DMS 273 (cell line): Measurements from ENCODE around the gene SH2B3.

Source experiments
- DNase-seq: peaks from one replicate; lab custom pipeline; 2025; ENCODE audit not compliant: unreplicated experiment; lab: John Stamatoyannopoulos, UW

SH2B3 gene

DNA sequence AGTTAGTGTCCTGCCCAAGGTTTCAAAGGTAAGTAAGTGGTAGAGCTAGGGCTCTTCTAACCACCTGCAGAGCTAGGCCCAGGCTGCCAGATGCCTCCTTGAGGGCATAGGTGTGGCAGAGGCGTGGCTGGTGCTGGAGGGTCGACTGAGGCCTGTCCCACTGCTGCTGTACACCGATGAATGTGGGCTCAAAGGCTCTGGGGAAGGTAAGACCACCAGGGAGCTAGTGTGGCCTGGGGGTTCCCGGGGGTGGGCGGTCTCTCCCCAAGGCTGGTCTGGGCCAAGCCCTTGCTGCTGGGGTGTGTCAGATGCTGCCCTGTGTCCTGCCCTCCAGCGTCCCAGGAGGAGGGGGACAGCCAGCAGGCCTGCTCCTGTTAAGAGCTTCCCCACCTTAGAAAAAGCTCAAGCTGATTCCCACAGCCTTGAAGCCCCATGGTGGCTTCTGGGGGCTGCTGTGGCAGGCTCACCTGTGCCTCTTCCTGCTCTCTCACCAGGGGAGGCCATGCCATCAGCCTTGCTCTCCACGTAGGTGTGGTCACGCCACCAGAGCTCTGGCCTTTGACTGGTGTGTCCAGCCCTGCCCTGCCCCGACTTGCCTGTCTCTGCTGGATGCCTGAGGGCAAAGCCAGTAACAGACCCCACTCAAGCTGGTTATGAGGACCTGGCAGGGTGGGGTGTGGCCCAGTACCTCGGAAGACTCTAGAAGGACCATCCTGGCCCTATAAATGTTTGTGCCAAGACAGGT is 36.8 kb downstream of the SH2B3 start:
- DNase-seq: no peak

DNA sequence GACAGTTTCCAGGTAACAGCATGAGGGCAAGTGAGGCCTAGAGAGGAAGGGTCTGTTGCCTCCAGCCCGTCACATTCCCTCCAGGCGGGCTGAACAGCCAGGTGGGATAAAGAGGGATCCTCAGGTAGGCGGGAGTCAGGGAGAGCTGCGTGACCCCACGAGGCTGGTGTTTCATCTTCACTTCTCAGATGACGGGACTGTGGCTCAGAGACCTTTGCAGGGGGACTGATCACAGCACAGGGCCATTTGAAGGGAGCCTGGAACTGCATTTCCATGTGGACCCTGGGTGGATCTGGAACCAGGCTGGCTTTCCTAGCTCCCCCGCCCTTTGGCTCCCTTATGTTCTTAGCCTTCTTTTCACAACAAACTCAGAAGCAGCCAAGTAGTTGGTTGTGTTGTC is 37.4 kb downstream of the SH2B3 start:
- DNase-seq: no peak

DNA sequence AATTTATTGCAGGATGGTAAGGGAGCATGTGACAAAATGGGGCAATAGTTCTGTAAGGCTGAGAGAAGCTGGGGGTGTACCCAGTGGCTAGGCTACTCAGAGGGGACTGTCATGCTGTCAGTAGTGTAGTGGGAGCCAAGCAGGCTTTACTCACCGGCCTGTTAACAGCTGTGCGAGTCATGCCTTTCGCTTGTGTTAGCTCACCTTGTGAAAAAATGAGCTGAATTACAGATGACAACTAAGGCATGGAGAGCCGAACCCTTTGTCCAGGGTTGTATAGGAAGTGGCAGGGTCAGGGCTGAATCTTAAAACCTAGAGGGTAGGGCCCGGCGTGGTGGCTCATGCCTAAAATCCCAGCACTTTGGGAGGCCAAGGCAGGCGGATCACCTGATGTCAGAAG is 37.9 kb downstream of the SH2B3 start:
- DNase-seq: no peak

DNA sequence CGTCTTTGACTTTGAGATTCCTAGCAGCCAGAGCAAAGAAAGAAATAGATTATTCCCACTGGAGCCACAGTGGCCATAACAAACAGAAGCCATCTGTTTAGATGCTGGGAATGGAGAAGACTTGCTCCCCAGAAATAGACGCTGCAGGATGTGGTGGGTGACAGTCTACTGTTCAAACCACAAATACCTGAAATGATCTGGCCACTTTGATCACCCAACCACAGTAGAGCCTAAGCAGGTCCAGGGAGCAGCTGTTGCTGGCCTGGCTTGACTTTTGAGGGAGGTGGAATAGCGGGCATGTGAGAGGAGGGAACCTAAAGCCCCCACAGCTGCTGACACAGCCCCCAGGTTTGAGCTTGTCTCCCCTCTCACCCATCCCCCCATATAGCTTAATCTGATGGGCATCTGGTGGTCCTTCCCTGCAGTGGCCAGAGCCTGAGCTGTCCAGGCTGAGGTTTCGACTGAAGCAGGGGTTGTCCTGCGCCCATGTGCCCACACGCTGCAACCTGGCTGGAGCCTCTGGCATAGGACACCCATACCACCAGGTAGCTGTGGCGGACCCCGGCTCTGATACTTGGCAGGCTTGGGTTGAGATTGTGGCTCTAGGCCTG is 38.7 kb downstream of the SH2B3 start:
- DNase-seq: no peak

DNA sequence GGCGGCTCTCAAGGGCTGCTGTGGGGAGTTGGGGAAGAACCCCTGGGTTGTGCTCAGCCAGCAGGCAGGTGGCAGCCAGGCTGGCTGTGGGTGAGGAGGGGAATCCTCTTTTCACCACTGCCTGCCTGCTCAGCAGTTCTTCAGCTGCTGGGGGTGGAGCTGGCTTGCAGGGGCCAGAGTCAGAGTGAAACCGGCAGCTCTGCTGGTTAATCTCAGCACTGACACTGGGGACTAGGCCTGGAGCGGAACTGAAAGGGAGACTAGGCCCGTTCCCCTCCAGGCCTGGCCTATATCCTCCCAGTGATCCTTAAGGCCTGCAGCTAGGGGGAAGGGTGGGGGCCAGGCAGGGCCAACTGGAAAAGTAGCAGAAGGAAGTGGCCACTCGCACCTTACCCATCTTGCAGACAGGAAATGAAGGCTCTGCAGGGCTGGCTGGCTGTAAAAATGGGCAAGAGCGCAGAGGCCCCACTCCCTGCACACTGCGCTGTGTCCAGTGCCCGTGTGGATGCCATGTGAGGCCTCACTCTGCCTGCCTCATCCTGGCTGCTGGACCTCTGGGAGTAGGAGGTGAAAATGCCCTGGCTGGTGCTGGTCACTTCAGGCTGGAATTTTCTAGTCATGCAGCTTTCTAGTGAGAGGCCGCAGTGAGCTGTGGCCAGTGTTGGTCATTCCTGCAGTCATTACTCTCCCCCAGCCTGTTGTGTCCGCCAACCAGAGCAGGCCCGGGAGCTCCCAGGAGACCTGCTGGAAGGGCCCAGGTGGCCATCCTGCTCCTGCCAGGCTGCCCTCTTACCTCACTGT is 39.4 kb downstream of the SH2B3 start:
- DNase-seq: peak; percentile 9

DNA sequence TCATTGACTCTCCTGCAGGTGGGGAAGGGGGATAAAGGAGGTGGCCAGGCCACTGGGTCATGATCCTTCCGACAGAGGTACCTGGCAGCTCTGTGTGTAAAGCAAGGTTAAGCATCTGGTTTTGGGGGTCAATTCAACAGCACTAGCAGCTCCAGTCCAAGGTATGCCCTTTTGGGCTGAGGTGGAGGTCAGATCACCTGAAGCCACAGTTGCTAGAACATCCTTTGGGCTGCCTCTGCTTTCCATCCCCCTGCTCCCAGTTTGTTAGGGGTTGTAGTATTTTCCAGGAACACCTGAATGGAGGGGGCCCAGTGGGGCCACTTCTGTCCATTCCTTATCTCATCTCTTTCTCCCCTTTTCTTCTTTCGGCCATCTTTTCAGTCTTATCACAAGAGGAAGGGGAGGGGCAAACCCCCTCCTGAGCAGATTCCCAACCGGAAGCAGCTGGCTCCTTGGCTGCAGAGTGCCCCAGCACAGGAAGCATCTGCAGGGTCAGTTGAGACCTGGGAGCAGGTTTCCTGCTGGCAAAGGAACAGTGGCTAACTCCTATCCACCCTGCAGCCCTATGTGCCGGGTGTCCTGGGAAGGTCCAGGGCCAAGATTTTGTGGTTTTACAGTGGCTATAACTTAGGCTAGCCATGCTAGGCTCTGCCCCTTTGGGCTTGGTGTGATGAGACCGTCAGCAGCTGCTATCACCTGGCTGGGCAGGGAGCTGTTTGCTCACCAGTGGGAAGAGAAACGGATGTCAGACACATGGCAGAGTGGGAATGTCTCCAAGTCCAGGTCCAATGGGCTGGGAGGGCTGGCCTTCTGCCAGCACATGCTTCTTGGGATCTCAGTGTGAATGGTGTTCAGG is 40.2 kb downstream of the SH2B3 start:
- peak; percentile 67 for DNase-seq

DNA sequence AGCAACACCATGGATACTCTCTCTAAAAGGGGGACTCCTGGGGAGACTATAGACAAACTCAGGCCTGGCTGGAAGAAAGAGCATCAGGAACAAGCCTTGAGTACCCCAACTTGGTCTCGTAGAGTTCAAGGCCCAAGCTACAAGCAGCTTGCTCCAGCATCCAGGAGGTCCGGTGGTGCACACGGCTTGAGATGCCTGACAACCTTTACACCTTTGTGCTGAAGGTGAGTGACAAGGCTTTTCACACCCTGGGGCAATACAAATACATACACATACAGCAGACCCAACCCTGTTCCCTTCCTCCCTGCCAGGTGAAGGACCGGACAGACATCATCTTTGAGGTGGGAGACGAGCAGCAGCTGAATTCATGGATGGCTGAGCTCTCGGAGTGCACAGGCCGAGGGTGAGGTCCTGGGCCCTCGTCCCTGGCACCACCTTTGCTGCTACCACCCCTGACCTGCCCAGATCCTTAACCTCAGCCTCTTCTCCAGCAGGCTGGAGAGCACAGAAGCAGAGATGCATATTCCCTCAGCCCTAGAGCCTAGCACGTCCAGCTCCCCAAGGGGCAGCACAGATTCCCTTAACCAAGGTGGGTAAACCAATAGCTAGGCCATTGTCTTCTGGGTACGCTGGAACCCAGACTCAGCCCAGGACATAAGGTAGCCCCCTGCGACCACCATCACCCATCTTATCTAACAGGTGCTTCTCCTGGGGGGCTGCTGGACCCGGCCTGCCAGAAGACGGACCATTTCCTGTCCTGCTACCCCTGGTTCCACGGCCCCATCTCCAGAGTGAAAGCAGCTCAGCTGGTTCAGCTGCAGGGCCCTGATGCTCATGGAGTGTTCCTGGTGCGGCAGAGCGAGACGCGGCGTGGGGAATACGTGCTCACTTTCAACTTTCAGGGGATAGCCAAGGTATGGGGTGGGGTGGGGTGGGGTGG is 41.2 kb downstream of the SH2B3 start:
- no peak for DNase-seq

DNA sequence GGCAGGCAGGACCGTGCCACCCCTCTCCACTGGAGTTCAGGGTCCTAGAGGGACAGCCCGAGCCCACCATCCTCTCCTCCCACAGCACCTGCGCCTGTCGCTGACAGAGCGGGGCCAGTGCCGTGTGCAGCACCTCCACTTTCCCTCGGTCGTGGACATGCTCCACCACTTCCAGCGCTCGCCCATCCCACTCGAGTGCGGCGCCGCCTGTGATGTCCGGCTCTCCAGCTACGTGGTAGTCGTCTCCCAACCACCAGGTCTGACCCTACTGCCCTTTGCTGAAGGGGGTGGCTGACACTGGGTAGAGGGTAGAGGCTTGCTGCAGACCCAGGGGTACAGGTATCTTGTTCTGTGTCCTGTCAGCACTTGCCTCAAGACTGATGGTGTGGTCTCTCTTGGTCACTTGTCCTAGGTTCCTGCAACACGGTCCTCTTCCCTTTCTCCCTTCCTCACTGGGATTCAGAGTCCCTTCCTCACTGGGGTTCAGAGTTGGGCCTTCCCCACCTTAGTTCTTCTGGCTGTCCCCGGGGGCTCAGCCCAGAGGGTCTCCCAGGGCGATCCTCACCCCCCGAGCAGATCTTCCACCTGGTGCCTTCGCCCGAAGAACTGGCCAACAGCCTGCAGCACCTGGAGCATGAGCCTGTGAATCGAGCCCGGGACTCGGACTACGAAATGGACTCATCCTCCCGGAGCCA is 42.0 kb downstream of the SH2B3 start:
- no peak for DNase-seq

DNA sequence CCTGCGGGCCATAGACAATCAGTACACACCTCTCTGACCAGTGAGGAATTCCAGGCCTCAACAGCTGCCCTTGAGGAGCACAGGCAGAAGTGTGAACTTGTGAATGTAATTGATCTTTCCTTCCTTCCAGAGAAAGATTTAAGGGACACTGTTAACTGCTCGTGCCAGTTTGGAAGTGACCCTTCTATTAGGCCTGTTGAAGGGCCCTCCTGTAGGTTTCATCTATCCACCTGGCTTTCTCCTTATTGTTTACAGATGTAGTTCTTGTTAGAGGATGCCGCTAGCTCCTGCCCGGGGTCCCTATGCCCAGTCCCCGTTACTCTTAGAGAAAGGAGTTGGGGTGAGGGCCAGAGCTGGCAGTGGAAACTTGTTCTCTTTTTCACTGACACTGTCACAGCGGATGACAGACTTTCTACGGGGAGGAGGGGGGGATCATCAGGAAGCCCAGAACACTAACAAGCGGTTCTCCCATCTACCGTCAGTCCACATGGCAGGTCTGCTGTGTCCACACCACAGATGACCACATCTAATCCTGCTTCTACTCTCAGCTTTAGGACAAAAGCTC is 42.6 kb downstream of the SH2B3 start:
- DNase-seq: no peak

DNA sequence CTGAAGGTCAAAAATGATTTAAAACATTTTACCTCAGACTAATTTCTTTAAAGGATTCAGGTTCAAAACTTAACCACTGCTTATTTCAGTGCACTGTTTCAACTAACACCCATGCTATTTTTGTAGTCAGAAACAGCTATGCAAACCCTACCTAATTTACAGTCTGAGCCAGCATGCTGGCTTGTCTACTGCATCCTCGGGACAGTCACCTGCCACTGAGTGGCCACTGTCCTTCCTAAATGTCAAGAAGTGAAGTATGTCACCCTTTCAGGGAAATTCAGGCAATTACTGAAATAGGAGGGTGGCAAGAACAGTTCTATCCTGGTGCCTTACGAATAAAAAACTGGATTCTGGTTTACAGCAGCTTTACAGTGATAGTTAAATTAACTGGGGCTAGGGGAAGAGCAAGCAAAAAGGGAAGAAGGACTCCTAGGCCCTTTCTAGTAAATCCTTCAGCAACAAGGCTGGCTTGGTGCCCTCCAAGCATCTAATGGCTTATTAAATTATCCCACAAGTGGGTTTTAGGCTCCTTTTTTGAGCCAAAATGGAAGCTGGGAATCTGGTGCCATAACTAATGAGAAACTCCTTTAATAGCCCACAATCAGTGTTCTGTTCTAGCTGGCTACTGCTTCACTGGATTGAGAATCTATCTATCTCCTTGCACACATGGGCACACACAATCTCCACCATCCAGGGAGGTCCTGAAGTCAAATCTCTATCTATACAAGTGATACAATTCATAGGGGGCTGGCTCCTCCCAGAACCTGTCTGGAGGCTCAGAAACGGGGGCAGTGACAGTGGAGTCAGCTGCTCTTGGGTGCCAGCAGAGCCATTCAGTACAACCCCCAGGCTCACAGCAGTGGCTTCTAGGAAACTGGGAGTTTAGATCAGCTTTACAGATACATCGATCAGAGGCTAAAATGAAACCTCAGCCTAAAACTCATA is 43.4 kb downstream of the SH2B3 start:
- no peak for DNase-seq

DNA sequence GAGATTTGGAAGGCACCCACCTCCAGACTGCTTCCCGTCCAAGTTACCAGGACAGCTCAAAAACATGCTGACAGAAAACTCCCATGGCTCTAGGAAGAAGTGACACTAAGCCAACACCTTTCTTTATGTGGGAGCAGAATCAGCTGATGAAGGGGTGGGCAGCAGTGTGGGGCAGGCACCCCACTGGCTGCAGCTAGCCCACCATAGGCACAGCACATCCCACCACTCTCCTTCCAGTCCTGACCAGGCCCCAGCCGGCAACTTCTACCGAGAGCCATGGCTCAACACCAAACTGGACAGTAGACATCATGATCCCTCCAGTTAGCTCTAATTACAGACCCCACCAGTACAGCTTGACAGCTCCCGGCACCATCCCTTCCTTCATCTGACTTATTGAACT is 45.0 kb downstream of the SH2B3 start:
- DNase-seq: no peak

DNA sequence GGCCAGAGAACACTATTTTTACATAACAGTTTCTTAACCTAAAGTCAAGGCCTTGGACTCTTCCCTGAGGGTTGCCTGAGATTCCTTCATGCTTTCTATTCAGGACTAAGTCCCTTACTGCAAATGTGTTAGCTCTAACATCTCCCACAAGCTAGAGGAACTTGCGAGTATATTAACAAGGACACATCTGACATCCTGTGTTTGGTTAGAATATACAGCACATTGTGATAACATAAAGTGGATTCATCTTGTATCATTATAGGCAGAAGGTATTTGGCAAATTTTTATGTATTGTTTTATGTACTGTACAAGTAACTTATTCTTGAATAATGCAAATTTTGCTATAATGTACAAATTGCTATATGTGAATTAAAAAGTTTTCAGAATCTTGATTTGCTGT is 45.5 kb downstream of the SH2B3 start:
- no peak for DNase-seq

DNA sequence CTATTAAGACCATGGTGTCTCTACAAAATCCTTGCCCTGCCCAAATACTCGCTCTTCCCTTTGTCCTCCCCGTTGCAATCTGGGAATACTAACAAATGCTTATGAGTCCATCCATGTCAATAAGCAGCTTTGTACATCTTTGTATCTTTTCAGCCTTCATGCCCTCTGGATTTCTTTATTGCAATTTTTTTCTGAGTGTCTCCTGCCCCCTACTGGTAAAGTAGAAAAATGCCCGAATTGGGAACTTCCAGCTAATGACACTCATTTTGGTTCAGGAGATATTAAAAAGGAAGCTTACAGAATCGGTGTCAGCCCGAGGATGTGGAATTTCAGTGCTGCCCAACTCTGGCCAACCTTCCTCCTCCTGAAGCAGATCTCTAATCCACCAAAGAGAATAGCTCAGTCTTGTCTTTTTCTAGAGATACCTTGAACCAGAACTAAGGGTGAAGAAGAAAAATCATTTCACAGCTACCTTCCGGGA is 46.0 kb downstream of the SH2B3 start:
- DNase-seq: peak; percentile 54

DNA sequence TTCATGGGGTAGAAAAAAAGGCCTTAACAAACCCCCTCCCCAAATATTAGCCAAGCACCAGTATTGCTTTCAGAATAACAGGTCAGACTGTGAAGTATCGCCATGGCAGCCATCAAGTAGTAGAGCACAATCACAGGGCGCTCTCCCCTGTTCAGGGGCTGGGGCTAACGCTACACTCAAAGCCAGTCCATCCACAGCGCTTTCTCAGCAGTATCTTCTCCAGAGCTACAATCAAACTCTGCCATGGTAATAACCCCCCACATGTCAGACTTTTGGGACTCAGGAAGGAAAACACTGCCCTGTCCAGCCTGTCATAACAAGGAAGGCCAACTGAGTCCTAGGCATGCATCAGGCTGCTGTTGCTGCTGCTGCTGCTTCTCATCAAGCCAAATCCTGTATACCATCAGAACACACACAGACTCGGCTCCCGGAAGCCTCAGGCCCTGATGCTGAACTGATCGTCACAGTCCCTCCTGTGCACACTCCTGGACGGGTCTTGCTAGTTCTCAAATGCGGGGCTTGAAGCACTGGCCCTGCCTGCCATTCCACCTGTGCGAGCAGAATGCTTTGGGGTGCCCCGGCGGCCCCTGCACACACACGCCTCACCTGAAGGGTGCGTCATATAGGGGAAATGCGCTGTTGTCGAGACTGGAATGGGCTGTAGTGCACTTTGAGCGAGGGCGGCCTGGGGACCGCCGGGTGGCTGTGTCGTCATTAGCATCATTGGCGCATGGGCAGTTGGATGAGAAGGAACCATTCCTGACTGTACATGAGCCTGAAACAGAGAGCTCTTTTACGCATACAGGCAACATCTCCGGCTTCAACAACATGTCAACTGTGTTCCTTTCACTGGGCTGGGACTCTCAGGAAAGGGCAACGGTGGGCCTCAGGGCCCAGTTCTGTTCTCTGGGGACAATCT is 47.6 kb downstream of the SH2B3 start:
- no peak for DNase-seq

DNA sequence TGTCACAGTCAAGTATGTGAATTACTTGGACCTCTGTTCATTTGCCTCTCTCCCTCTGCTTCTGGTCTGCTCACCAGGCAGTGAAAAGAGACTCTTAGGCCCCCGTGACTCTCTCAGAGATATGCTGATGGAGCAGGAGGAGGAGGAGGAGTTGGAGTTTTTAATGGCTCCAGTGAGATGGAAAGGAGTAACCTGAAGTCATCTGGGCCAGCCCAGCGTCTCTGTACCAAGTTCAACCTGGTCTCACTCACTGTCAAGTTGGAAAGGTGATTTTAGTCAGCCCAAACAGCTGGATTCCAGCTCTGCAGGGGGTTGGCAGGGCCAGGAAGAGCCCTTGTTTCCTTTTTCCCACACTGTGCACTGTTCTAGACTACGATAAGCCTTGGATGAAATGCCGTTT is 48.6 kb downstream of the SH2B3 start:
- no peak for DNase-seq

DNA sequence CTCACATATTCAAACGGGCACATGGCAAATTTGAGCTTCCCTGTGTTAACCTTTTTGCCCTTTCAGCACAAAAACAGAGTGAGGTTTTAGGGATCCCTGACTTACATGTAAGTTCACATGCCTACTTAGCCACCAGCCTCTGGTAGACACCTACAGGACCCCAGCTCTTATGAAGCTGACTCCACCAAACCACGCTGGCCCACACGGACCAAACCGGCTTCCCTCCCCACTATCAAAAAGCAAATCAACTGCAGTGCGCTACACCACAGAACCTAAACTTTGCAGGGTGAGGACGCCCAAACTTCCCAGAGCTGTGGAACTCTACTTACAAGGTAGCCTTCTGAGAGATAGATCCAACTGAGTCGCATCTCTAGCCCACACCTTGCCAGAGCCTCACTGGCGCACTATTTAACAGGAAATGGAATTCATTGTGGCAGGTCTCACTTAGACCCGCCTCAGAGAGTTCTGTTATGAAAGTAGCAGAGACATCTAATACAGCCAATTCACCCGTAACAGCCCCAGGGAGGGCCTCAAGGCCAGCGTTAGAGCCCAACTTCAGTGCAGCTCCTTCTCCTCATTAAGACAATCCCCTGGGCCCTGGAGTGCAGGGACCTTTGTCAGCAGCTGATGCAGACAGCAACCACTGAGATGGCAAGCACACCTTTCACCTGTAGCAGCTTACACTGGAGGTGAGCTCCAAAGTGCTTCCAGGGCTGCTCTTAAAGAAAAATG is 49.2 kb downstream of the SH2B3 start:
- no peak for DNase-seq
